ENCODE measurements around the gene CLDN9. TPM values are rescaled to one million over a fixed set of nuclear protein-coding genes. Genes with fewer than 3 reads are reported as not detected.
A peak's percentile ranks its signal among the peaks of the same experiment; 100 is the strongest.

The CLDN9 gene
- total RNA-seq, 1 donor from 2014 or later, result 0.48 TPM

DNA sequence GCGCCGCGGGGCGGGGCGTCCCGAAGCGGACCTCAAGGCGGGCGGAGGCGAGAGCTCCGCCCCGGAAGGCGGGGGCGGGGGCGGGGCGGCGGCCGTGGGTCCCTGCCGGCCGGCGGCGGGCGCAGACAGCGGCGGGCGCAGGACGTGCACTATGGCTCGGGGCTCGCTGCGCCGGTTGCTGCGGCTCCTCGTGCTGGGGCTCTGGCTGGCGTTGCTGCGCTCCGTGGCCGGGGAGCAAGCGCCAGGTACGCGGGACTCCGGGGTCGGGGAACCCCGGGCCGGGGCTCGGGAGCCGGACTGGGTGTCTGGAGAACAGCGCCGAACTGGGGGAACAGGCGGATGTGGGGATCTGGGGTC is 7.5 kb downstream of the CLDN9 start, which contains the start of gene TNFRSF12A:
Gene TNFRSF12A, plus strand, starts transcription at position 122 of the 357 bp plus-strand sequence. Its CDS starts 30 bp downstream, at position 152.
- DNase-seq (ENCODE audit: low read depth) (peak; percentile 35), FAIRE-seq (no peak)
- Histone ChIP-seq H3K4me1 (ENCODE audit: insufficient read depth, low read length) (peaks cover 29% of the 10 kb centered on the region), H3K36me3 (ENCODE audit: insufficient read depth, low read length) (no peaks in the 10 kb centered on the region), H3K9ac (ENCODE audit: low read length) (peak within 1 kb of the TSS; percentile 99), H3K4me3 (ENCODE audit: insufficient read depth, low read depth, low read length) (peak within 1 kb of the TSS; percentile 94), H4K20me1 (ENCODE audit: insufficient read depth, low read length) (peaks cover 7% of the 10 kb centered on the region), H3K4me2 (ENCODE audit: low read length) (peak within 1 kb of the TSS; percentile 88), H3K9me3 (ENCODE audit: insufficient read depth, low read depth, low read length) (no peaks in the 10 kb centered on the region), H3K79me2 (ENCODE audit: insufficient read depth, low read length) (peaks cover 5% of the 10 kb centered on the region), H3K27me3 (ENCODE audit: insufficient read depth, low read length) (no peaks in the 10 kb centered on the region), H2AFZ (ENCODE audit: low read depth, low read length) (peak within 1 kb of the TSS; percentile 68), H3K27ac (ENCODE audit: low read depth, low read length) (peak within 1 kb of the TSS; percentile 100)
- Mint-ChIP-seq H3K27me3 (ENCODE audit: low read depth, unreplicated experiment) (no peaks in the 10 kb centered on the region), H3K4me3 (ENCODE audit: unreplicated experiment) (peak within 1 kb of the TSS; percentile 93), H3K27ac (ENCODE audit: unreplicated experiment) (peak within 1 kb of the TSS; percentile 100), H3K4me1 (ENCODE audit: low read depth, unreplicated experiment) (peaks cover 15% of the 10 kb centered on the region), H3K36me3 (ENCODE audit: low read depth, unreplicated experiment) (peaks cover 2% of the 10 kb centered on the region), H3K9me3 (ENCODE audit: unreplicated experiment) (no peaks in the 10 kb centered on the region)
- TF ChIP-seq, protein P1, sequence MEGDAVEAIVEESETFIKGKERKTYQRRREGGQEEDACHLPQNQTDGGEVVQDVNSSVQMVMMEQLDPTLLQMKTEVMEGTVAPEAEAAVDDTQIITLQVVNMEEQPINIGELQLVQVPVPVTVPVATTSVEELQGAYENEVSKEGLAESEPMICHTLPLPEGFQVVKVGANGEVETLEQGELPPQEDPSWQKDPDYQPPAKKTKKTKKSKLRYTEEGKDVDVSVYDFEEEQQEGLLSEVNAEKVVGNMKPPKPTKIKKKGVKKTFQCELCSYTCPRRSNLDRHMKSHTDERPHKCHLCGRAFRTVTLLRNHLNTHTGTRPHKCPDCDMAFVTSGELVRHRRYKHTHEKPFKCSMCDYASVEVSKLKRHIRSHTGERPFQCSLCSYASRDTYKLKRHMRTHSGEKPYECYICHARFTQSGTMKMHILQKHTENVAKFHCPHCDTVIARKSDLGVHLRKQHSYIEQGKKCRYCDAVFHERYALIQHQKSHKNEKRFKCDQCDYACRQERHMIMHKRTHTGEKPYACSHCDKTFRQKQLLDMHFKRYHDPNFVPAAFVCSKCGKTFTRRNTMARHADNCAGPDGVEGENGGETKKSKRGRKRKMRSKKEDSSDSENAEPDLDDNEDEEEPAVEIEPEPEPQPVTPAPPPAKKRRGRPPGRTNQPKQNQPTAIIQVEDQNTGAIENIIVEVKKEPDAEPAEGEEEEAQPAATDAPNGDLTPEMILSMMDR (IDR thresholded peaks at IDR 0.05; ENCODE audit: insufficient read depth, low read depth, low read length), result no peak
- no peak for TF ChIP-seq EZH2 (IDR thresholded peaks at IDR 0.05; ENCODE audit: insufficient read depth, low read length)

DNA sequence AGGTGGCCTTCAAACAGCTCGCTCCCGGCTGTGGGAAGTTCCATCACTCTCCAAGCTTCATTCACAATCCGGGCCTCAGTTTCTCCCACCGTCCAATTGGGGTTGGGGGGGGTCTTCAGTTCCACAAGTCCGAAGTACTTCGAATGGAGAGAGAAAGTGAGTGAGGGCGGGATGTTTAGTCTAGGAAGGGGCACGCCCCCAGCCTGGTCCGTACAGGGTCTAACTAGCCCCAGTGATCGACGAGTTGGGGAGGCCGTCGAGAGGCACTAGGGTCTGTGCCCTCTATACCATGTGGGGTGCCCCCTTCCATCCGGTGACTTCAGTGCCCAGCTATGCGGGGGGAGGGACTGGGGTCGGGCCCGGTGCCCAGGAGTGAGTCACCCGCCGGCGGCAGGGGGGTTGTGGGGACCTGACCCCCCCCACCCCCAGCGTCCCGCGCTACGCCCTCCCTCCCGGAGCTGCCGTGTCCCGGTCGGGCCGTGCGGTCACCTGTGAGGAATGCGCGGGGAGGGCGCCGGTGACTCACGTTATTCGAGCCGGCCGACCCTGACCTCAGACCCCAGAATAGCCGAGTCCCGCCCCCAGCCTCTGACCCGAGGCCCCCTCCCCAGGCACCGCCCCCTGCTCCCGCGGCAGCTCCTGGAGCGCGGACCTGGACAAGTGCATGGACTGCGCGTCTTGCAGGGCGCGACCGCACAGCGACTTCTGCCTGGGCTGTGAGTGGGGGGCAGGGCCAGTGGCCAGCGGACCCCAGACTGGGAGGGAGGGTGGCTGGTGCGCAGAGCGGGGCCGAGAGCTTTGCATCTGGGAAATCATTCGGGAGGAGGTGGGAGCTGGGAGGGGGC is 8.1 kb downstream of the CLDN9 start:
- FAIRE-seq, result no peak
- peak; percentile 75 for DNase-seq (ENCODE audit: low read depth)

More for the DNA sequence above, 8.1 kb downstream of the CLDN9 start:
- Histone ChIP-seq H3K4me2 (ENCODE audit: low read length) (peak overlapping the region; percentile 88), H3K9ac (ENCODE audit: low read length) (peak overlapping the region; percentile 99), H3K9me3 (ENCODE audit: insufficient read depth, low read depth, low read length) (no peaks in the 10 kb centered on the region), H4K20me1 (ENCODE audit: insufficient read depth, low read length) (peaks cover 12% of the 10 kb centered on the region), H3K36me3 (ENCODE audit: insufficient read depth, low read length) (no peaks in the 10 kb centered on the region), H3K4me1 (ENCODE audit: insufficient read depth, low read length) (peaks cover 29% of the 10 kb centered on the region), H3K27me3 (ENCODE audit: insufficient read depth, low read length) (no peaks in the 10 kb centered on the region), H3K79me2 (ENCODE audit: insufficient read depth, low read length) (peaks cover 5% of the 10 kb centered on the region), H3K27ac (ENCODE audit: low read depth, low read length) (peak overlapping the region; percentile 100), H2AFZ (ENCODE audit: low read depth, low read length) (no peak overlapping the region), H3K4me3 (ENCODE audit: insufficient read depth, low read depth, low read length) (peak overlapping the region; percentile 94)
- Mint-ChIP-seq H3K4me3 (ENCODE audit: unreplicated experiment) (peak overlapping the region; percentile 93), H3K9me3 (ENCODE audit: unreplicated experiment) (no peaks in the 10 kb centered on the region), H3K4me1 (ENCODE audit: low read depth, unreplicated experiment) (peaks cover 14% of the 10 kb centered on the region), H3K36me3 (ENCODE audit: low read depth, unreplicated experiment) (peaks cover 4% of the 10 kb centered on the region), H3K27ac (ENCODE audit: unreplicated experiment) (peak overlapping the region; percentile 100), H3K27me3 (ENCODE audit: low read depth, unreplicated experiment) (no peaks in the 10 kb centered on the region)
- no peak for TF ChIP-seq EZH2 (IDR thresholded peaks at IDR 0.05; ENCODE audit: insufficient read depth, low read length)
- TF ChIP-seq, protein P1 (IDR thresholded peaks at IDR 0.05; ENCODE audit: insufficient read depth, low read depth, low read length), result no peak

Data from astrocyte (in vitro differentiated cells and primary cell).